GM23338 (cell line): ENCODE results near the gene HLA-C. TPM values are rescaled to one million over a fixed set of nuclear protein-coding genes. Genes with fewer than 3 reads are reported as not detected.
"Not testable (repeated sequence)": the region's sequence is repeated elsewhere in the genome, so short reads cannot be mapped to it uniquely, and the experiment has no call there.

ENCODE experiments used
- ATAC-seq: fragments of 200-7000 bp; cut with Tn5 transposase; 3 replicates; pipeline ENCODE4 v1.9.1; 2020
- DNase-seq: peaks from one replicate; pipeline ENCODE4 v3.0.0-alpha.2; 2015; ENCODE audit warnings: low spot score
- H2AFZ ChIP-seq: fragments of 200-600 bp; sonication (generic); 2 replicates; pipeline ENCODE4 v1.8.0; 2016; ENCODE audit warnings: antibody characterized with exemption, mild to moderate bottlenecking, moderate library complexity
- H3F3A ChIP-seq: fragments of 200-600 bp; sonication (generic); replicated peaks from 2 replicates; pipeline ENCODE4 v1.8.0; 2017; ENCODE audit warnings: antibody characterized with exemption, mixed run types, low read depth
- H3K27ac ChIP-seq: fragments of 200-600 bp; sonication (generic); 2 replicates; pipeline ENCODE4 v1.6.1; 2016; ENCODE audit warnings: low read depth
- H3K27me3 ChIP-seq: fragments of 200-600 bp; sonication (generic); 2 replicates; pipeline ENCODE4 v1.8.0; 2016; ENCODE audit warnings: mild to moderate bottlenecking, mixed run types, moderate library complexity; ENCODE audit not compliant: insufficient read depth
- H3K36me3 ChIP-seq: fragments of 200-600 bp; sonication (generic); 2 replicates; pipeline ENCODE4 v1.8.0; 2016; ENCODE audit warnings: mild to moderate bottlenecking; ENCODE audit not compliant: insufficient read depth
- H3K4me1 ChIP-seq: fragments of 200-600 bp; sonication (generic); 2 replicates; pipeline ENCODE4 v1.8.0; 2016; ENCODE audit warnings: mild to moderate bottlenecking, moderate library complexity; ENCODE audit not compliant: insufficient read depth
- H3K4me2 ChIP-seq: fragments of 200-600 bp; sonication (generic); 2 replicates; pipeline ENCODE4 v1.7.1; 2017; ENCODE audit warnings: mixed run types
- H3K4me3 ChIP-seq: fragments of 200-600 bp; sonication (generic); 2 replicates; pipeline ENCODE4 v1.6.1; 2016; ENCODE audit warnings: mixed run types
- H3K79me2 ChIP-seq: fragments of 200-600 bp; sonication (generic); replicated peaks from 2 replicates; pipeline ENCODE4 v1.8.0; 2017; ENCODE audit warnings: mild to moderate bottlenecking; ENCODE audit not compliant: insufficient read depth
- H3K9me2 ChIP-seq: fragments of 200-600 bp; sonication (generic); 2 replicates; pipeline ENCODE4 v1.8.0; 2017; ENCODE audit not compliant: insufficient read depth
- H4K20me1 ChIP-seq: fragments of 200-600 bp; sonication (generic); replicated peaks from 2 replicates; pipeline ENCODE4 v1.8.0; 2017; ENCODE audit warnings: mild to moderate bottlenecking; ENCODE audit not compliant: insufficient read depth
- H3K27ac Mint-ChIP-seq: 2 replicates; pipeline ENCODE4 v1.8.0; 2020; ENCODE audit warnings: inconsistent platforms, mild to moderate bottlenecking, moderate library complexity, mixed read lengths
- H3K27me3 Mint-ChIP-seq: 3 replicates; pipeline ENCODE4 v1.8.0; 2022; ENCODE audit warnings: low read depth, mild to moderate bottlenecking, moderate library complexity, mixed read lengths, inconsistent platforms; ENCODE audit not compliant: insufficient read depth, poor library complexity
- H3K36me3 Mint-ChIP-seq: 3 replicates; pipeline ENCODE4 v1.8.0; 2021; ENCODE audit warnings: low read depth, mild to moderate bottlenecking, inconsistent platforms, moderate library complexity, mixed read lengths
- H3K4me1 Mint-ChIP-seq: 3 replicates; pipeline ENCODE4 v1.8.0; 2020; ENCODE audit warnings: mild to moderate bottlenecking, inconsistent platforms, mixed read lengths
- H3K4me3 Mint-ChIP-seq: 3 replicates; pipeline ENCODE4 v1.8.0; 2021; ENCODE audit warnings: moderate library complexity, mild to moderate bottlenecking, inconsistent platforms, mixed read lengths
- H3K9me3 Mint-ChIP-seq: 3 replicates; pipeline ENCODE4 v1.8.0; 2020; ENCODE audit warnings: moderate library complexity, mild to moderate bottlenecking, inconsistent platforms, mixed read lengths
- CREB1 ChIP-seq: fragments of 250-450 bp; sonication (Bioruptor Pico); IDR thresholded peaks from 2 replicates; pipeline ENCODE4 v1.5.0; 2020; ENCODE audit warnings: low read depth, mild to moderate bottlenecking, moderate library complexity
- EZH2 ChIP-seq: fragments of 200-600 bp; sonication (generic); IDR thresholded peaks from one replicate; pipeline ENCODE4 v1.8.0; 2017; ENCODE audit warnings: antibody characterized with exemption, mild to moderate bottlenecking, low read depth; ENCODE audit not compliant: unreplicated experiment
- EZH2phosphoT487 ChIP-seq: fragments of 200-600 bp; sonication (generic); IDR thresholded peaks from one replicate; pipeline ENCODE4 v1.8.1; 2018; ENCODE audit warnings: antibody characterized with exemption; ENCODE audit not compliant: unreplicated experiment
- JUNB ChIP-seq: IDR thresholded peaks from one replicate; pipeline ENCODE4 v1.6.1; 2016; ENCODE audit warnings: antibody characterized with exemption; ENCODE audit not compliant: unreplicated experiment
- NANOG ChIP-seq: IDR thresholded peaks from 2 replicates; pipeline ENCODE4 v1.6.1; 2016; ENCODE audit warnings: antibody characterized with exemption, borderline replicate concordance
- ZNF331 ChIP-seq: fragments of 250-450 bp; sonication (Bioruptor Pico); IDR thresholded peaks from 2 replicates; pipeline ENCODE4 v1.5.0; 2020; ENCODE audit warnings: low read depth, mild to moderate bottlenecking, moderate library complexity
- polyA plus RNA-seq: library from polyadenylated mRNA; unstranded; fragments of >200 nt; fragmentation: Nextera tagmentation; extraction: Ambion mirVana; gene quantifications from 2 replicates; pipeline ENCODE4 v1.2.1, GENCODE V29; 2016
- total RNA-seq: library from RNA; depleted of rRNA; stranded (reverse); fragments of >200 nt; shearing (Covaris generic); gene quantifications from 2 replicates; pipeline ENCODE4 v1.2.3, GENCODE V29; 2014
- TF ChIP-seq, protein P1 (sequence below): fragments of 250-450 bp; sonication (Bioruptor Pico); IDR thresholded peaks from 2 replicates; pipeline ENCODE4 v1.5.0; 2020; ENCODE audit warnings: mild to moderate bottlenecking, moderate library complexity
- TF ChIP-seq, protein P2 (sequence below): IDR thresholded peaks from 2 replicates; pipeline ENCODE4 v1.6.1; 2016; ENCODE audit warnings: antibody characterized with exemption
- TF ChIP-seq, protein P3 (sequence below): IDR thresholded peaks from one replicate; pipeline ENCODE4 v1.6.1; 2018; ENCODE audit warnings: antibody characterized with exemption; ENCODE audit not compliant: unreplicated experiment

HLA-C gene
- total and polyA plus RNA-seq, 2 experiments from 2014 or later = 73.1 to 116 TPM

DNA sequence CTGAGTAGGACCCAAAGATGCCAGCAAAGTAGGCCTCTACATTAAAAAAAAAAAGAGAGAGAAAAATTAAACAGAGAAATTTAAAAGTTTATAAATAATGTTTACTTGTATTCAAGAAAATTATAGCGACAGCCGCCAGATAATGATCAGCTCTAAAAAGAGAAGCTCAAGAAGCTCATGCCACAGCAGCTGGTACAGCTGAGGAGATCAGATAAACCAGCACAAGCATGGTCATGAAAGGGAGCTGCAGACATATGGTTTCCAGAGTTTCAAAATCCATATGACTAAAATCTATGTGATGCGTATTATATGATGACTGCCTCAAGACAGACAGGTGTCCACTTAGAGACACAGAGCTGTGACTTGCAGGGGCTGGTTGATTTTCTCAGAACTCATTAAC is 13.6 kb upstream of the HLA-C start (continued):
- TF ChIP-seq, protein P1, sequence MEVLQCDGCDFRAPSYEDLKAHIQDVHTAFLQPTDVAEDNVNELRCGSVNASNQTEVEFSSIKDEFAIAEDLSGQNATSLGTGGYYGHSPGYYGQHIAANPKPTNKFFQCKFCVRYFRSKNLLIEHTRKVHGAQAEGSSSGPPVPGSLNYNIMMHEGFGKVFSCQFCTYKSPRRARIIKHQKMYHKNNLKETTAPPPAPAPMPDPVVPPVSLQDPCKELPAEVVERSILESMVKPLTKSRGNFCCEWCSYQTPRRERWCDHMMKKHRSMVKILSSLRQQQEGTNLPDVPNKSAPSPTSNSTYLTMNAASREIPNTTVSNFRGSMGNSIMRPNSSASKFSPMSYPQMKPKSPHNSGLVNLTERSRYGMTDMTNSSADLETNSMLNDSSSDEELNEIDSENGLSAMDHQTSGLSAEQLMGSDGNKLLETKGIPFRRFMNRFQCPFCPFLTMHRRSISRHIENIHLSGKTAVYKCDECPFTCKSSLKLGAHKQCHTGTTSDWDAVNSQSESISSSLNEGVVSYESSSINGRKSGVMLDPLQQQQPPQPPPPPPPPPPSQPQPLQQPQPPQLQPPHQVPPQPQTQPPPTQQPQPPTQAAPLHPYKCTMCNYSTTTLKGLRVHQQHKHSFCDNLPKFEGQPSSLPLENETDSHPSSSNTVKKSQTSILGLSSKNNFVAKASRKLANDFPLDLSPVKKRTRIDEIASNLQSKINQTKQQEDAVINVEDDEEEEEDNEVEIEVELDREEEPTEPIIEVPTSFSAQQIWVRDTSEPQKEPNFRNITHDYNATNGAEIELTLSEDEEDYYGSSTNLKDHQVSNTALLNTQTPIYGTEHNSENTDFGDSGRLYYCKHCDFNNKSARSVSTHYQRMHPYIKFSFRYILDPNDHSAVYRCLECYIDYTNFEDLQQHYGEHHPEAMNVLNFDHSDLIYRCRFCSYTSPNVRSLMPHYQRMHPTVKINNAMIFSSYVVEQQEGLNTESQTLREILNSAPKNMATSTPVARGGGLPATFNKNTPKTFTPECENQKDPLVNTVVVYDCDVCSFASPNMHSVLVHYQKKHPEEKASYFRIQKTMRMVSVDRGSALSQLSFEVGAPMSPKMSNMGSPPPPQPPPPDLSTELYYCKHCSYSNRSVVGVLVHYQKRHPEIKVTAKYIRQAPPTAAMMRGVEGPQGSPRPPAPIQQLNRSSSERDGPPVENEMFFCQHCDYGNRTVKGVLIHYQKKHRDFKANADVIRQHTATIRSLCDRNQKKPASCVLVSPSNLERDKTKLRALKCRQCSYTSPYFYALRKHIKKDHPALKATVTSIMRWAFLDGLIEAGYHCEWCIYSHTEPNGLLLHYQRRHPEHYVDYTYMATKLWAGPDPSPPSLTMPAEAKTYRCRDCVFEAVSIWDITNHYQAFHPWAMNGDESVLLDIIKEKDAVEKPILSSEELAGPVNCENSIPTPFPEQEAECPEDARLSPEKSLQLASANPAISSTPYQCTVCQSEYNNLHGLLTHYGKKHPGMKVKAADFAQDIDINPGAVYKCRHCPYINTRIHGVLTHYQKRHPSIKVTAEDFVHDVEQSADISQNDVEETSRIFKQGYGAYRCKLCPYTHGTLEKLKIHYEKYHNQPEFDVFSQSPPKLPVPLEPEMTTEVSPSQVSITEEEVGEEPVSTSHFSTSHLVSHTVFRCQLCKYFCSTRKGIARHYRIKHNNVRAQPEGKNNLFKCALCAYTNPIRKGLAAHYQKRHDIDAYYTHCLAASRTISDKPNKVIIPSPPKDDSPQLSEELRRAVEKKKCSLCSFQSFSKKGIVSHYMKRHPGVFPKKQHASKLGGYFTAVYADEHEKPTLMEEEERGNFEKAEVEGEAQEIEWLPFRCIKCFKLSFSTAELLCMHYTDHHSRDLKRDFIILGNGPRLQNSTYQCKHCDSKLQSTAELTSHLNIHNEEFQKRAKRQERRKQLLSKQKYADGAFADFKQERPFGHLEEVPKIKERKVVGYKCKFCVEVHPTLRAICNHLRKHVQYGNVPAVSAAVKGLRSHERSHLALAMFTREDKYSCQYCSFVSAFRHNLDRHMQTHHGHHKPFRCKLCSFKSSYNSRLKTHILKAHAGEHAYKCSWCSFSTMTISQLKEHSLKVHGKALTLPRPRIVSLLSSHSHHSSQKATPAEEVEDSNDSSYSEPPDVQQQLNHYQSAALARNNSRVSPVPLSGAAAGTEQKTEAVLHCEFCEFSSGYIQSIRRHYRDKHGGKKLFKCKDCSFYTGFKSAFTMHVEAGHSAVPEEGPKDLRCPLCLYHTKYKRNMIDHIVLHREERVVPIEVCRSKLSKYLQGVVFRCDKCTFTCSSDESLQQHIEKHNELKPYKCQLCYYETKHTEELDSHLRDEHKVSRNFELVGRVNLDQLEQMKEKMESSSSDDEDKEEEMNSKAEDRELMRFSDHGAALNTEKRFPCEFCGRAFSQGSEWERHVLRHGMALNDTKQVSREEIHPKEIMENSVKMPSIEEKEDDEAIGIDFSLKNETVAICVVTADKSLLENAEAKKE (CRISPR knock-in tag) = no peak
- TF ChIP-seq JUNB = no peak

DNA sequence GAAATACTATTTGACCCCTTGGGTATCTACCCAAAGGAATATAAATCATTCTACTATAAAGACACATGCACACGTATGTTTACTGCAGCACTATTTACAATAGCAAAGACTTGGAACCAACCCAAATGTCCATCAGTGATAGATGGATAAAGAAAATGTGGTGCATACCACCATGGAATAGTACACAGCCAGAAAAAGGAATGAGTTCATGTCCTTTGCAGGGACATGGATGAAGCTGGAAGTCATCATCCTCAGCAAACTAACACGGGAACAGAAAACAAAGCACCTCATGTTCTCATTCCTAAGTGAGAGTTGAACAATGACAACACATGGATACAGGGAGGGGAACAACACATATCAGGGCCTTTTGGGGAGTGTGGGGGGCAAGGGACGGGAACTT is 7.8 kb upstream of the HLA-C start:
- not testable (repeated sequence) for H3K4me1 ChIP-seq, H3K4me3 Mint-ChIP-seq, H3K27ac Mint-ChIP-seq, H3K36me3 Mint-ChIP-seq, H3K27ac ChIP-seq, H3K27me3 ChIP-seq, H3K27me3 Mint-ChIP-seq, H3K79me2 ChIP-seq, DNase-seq, H3F3A ChIP-seq, H3K9me3 Mint-ChIP-seq, H3K4me2 ChIP-seq, H2AFZ ChIP-seq, H3K4me1 Mint-ChIP-seq, H3K9me2 ChIP-seq, H3K36me3 ChIP-seq, H3K4me3 ChIP-seq, H4K20me1 ChIP-seq, ATAC-seq

DNA sequence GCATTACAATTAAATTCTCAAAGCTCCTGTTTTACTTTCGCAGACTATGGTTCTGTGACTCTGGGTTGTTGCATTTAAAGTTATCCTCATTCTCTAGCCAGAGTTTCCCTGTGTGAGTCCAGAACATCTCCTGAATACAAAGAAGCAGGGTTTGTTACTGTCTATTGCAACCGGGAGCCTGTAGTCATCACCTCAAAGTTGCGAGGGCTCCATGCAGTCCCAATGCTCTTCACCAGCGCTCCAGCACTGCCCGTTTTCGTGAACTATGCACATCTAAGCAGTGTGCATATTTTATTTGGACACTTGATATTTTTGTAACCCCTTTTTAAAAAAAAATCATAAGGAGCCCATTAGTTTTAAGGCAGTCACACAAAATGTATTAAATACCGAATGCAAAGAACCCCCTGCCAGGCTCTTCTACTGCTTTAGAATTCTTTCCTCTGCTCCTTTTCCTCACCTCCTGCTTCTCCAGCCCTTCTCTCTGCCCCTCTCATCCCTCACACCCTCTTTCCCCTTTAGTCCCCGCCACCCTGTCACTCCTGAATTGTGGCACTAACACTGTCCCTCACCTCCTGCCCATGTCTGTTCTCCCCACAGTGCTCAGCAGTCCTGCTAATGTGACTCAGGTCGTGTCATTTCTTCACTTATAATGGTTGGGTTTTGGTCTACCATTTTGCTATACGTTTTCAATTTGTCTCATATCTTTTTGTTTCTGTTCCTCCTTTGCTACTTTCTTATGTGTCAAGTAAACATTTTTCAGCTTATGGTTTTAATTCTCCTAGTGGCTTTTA is 1.1 kb upstream of the HLA-C start:
- no peak overlapping the region for H3K27ac ChIP-seq
- H3K4me3 ChIP-seq = peak overlapping the region; percentile 55; the same call in 1 of the 2 replicates
- no peaks in the 10 kb centered on the region for H3F3A ChIP-seq
- DNase-seq = peak; percentile 8
- no peaks in the 10 kb centered on the region for H3K36me3 ChIP-seq
- Mint-ChIP-seq H3K27me3 (peaks cover 22% of the 10 kb centered on the region), H3K36me3 (peaks cover 25% of the 10 kb centered on the region), H3K4me1 (peaks cover 14% of the 10 kb centered on the region), H3K27ac (no peak overlapping the region), H3K4me3 (peak overlapping the region; percentile 77), H3K9me3 (no peaks in the 10 kb centered on the region)
- H4K20me1 ChIP-seq = no peaks in the 10 kb centered on the region
- ATAC-seq = 0 out of 3 replicates have a peak, but pooled peaks have one; percentile 2
- peaks cover 11% of the 10 kb centered on the region; the same call in 1 of the 2 replicates for H3K27me3 ChIP-seq
- no peaks in the 10 kb centered on the region for H3K79me2 ChIP-seq
- peaks cover 7% of the 10 kb centered on the region for H3K4me1 ChIP-seq
- no peak overlapping the region for H2AFZ ChIP-seq
- H3K9me2 ChIP-seq = no peaks in the 10 kb centered on the region
- H3K4me2 ChIP-seq = peak overlapping the region; percentile 84
- TF ChIP-seq EZH2phosphoT487 (no peak), EZH2 (no peak), CREB1 (CRISPR knock-in tag) (no peak), NANOG (no peak), ZNF331 (no peak)
- TF ChIP-seq, protein P2, sequence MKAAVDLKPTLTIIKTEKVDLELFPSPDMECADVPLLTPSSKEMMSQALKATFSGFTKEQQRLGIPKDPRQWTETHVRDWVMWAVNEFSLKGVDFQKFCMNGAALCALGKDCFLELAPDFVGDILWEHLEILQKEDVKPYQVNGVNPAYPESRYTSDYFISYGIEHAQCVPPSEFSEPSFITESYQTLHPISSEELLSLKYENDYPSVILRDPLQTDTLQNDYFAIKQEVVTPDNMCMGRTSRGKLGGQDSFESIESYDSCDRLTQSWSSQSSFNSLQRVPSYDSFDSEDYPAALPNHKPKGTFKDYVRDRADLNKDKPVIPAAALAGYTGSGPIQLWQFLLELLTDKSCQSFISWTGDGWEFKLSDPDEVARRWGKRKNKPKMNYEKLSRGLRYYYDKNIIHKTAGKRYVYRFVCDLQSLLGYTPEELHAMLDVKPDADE = no peak
- TF ChIP-seq, protein P3, sequence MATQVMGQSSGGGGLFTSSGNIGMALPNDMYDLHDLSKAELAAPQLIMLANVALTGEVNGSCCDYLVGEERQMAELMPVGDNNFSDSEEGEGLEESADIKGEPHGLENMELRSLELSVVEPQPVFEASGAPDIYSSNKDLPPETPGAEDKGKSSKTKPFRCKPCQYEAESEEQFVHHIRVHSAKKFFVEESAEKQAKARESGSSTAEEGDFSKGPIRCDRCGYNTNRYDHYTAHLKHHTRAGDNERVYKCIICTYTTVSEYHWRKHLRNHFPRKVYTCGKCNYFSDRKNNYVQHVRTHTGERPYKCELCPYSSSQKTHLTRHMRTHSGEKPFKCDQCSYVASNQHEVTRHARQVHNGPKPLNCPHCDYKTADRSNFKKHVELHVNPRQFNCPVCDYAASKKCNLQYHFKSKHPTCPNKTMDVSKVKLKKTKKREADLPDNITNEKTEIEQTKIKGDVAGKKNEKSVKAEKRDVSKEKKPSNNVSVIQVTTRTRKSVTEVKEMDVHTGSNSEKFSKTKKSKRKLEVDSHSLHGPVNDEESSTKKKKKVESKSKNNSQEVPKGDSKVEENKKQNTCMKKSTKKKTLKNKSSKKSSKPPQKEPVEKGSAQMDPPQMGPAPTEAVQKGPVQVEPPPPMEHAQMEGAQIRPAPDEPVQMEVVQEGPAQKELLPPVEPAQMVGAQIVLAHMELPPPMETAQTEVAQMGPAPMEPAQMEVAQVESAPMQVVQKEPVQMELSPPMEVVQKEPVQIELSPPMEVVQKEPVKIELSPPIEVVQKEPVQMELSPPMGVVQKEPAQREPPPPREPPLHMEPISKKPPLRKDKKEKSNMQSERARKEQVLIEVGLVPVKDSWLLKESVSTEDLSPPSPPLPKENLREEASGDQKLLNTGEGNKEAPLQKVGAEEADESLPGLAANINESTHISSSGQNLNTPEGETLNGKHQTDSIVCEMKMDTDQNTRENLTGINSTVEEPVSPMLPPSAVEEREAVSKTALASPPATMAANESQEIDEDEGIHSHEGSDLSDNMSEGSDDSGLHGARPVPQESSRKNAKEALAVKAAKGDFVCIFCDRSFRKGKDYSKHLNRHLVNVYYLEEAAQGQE = no peak
